DND-41 (cell line): Measurements from ENCODE around the gene ARL8A.

ENCODE experiments used
- ATAC-seq: fragments of 200-7000 bp; cut with Tn5 transposase; 3 replicates; pipeline ENCODE4 v1.9.1; 2021; ENCODE audit warnings: low read depth; ENCODE audit not compliant: insufficient read depth
- DNase-seq: peaks from one replicate; pipeline ENCODE4 v3.0.0-alpha.2; 2020
- H2AFZ ChIP-seq: 2 replicates; pipeline ENCODE4 v1.6.0; 2012; ENCODE audit warnings: low read depth, low read length
- H3K27ac ChIP-seq: 2 replicates; pipeline ENCODE4 v1.5.1; 2012; ENCODE audit warnings: low read length, inconsistent platforms
- H3K27me3 ChIP-seq: fragments of 200-600 bp; sonication (generic); 2 replicates; pipeline ENCODE4 v1.6.0; 2012; ENCODE audit warnings: low read length, mild to moderate bottlenecking, inconsistent platforms; ENCODE audit not compliant: insufficient read depth, poor library complexity
- H3K36me3 ChIP-seq: 2 replicates; pipeline ENCODE4 v1.5.1; 2012; ENCODE audit warnings: low read length, inconsistent platforms; ENCODE audit not compliant: insufficient read depth
- H3K4me1 ChIP-seq: 2 replicates; pipeline ENCODE4 v1.5.1; 2012; ENCODE audit warnings: mild to moderate bottlenecking, low read length; ENCODE audit not compliant: insufficient read depth
- H3K4me2 ChIP-seq: 2 replicates; pipeline ENCODE4 v1.6.0; 2012; ENCODE audit warnings: mild to moderate bottlenecking, moderate library complexity, low read length, inconsistent platforms; ENCODE audit not compliant: insufficient read depth
- H3K4me3 ChIP-seq, 2 experiments: fragments of 200-600 bp in 1 of 2; shearing (Covaris generic) in 1 of 2; 2 replicates each; pipeline ENCODE4 v1.5.1; 2012 to 2016; ENCODE audit warnings: inconsistent platforms in 2 of 2, low read length in 2 of 2, mild to moderate bottlenecking in 2 of 2, low read depth in 1 of 2, moderate library complexity in 1 of 2
- H3K79me2 ChIP-seq: 2 replicates; pipeline ENCODE4 v1.6.0; 2012; ENCODE audit warnings: low read length, inconsistent platforms; ENCODE audit not compliant: insufficient read depth
- H3K9ac ChIP-seq: 2 replicates; pipeline ENCODE4 v1.6.0; 2012; ENCODE audit warnings: low read depth, mild to moderate bottlenecking, inconsistent platforms, low read length, moderate library complexity
- H3K9me3 ChIP-seq: 2 replicates; pipeline ENCODE4 v1.5.1; 2012; ENCODE audit warnings: low read length, moderate library complexity, mild to moderate bottlenecking, inconsistent platforms; ENCODE audit not compliant: insufficient read depth, severe bottlenecking
- H4K20me1 ChIP-seq: 2 replicates; pipeline ENCODE4 v1.6.0; 2012; ENCODE audit warnings: low read length; ENCODE audit not compliant: insufficient read depth
- CTCF ChIP-seq: IDR thresholded peaks from 2 replicates; pipeline ENCODE4 v1.5.1; 2012; ENCODE audit warnings: borderline replicate concordance, low read length, moderate library complexity, mild to moderate bottlenecking; ENCODE audit not compliant: poor library complexity, severe bottlenecking; ENCODE audit errors: extremely low read depth
- EZH2 ChIP-seq: IDR thresholded peaks from 3 replicates; pipeline ENCODE4 v1.6.1; 2012; ENCODE audit warnings: borderline replicate concordance, low read depth, mild to moderate bottlenecking, moderate library complexity, low read length, inconsistent platforms; ENCODE audit not compliant: severe bottlenecking

Gene ARL8A

GRCh38 chr1:202121006-202121405, 23.5 kb downstream of the ARL8A start:
- H3K27me3 ChIP-seq: peaks cover 3% of the 10 kb centered on the region
- 0 out of 2 replicates have a peak, but pooled peaks cover 3% of the 10 kb centered on the region for H4K20me1 ChIP-seq
- H3K4me2 ChIP-seq: no peak overlapping the region
- H3K4me1 ChIP-seq: no peaks in the 10 kb centered on the region
- TF ChIP-seq EZH2 (no peak), CTCF (no peak)
- H3K27ac ChIP-seq: no peak overlapping the region
- no peak overlapping the region for H3K9ac ChIP-seq
- DNase-seq (no peak), ATAC-seq (no peak)
- no peak overlapping the region for H3K4me3 ChIP-seq
- H3K36me3 ChIP-seq: no peaks in the 10 kb centered on the region
- H2AFZ ChIP-seq: no peak overlapping the region
- H3K9me3 ChIP-seq: no peaks in the 10 kb centered on the region
- H3K79me2 ChIP-seq: no peaks in the 10 kb centered on the region

- no peak overlapping the region for H3K4me3 ChIP-seq
- no peak for TF ChIP-seq EZH2
- TF ChIP-seq CTCF: no peak
- H3K9me3 ChIP-seq: no peaks in the 10 kb centered on the region
- ATAC-seq (no peak), DNase-seq (no peak)
- no peak overlapping the region for H3K4me2 ChIP-seq
- no peak overlapping the region for H2AFZ ChIP-seq
- no peaks in the 10 kb centered on the region for H3K36me3 ChIP-seq
- peaks cover 9% of the 10 kb centered on the region for H3K27me3 ChIP-seq
- no peaks in the 10 kb centered on the region for H3K4me1 ChIP-seq
- H4K20me1 ChIP-seq: no peaks in the 10 kb centered on the region
- H3K79me2 ChIP-seq: no peaks in the 10 kb centered on the region
- H3K9ac ChIP-seq: no peak overlapping the region
- H3K27ac ChIP-seq: no peak overlapping the region
Observed at GRCh38 chr1:202117898-202118371, 26.6 kb downstream of the ARL8A start.

- Histone ChIP-seq H3K27me3 (peaks cover 6% of the 10 kb centered on the region), H3K9me3 (no peaks in the 10 kb centered on the region), H3K4me1 (no peaks in the 10 kb centered on the region), H4K20me1 (no peaks in the 10 kb centered on the region), H3K9ac (no peak overlapping the region), H3K36me3 (no peaks in the 10 kb centered on the region), H2AFZ (no peak overlapping the region), H3K4me2 (no peak overlapping the region), H3K4me3 (no peak overlapping the region), H3K79me2 (no peaks in the 10 kb centered on the region), H3K27ac (no peak overlapping the region)
- TF ChIP-seq EZH2 (no peak), CTCF (no peak)
- no peak for ATAC-seq
- no peak for DNase-seq
Observed at GRCh38 chr1:202116287-202116686, 28.2 kb downstream of the ARL8A start.
